ENCODE results near the gene SLC35B2.

The SLC35B2 gene

GRCh38 chr6:44267252-44267651 lies 9.9 kb upstream of the SLC35B2 start (continued):
- no peak for TF ChIP-seq ZNF398 (tag by site-specific recombination; IDR thresholded peaks at IDR 0.05)
- no peak for TF ChIP-seq GLIS1 (tag by site-specific recombination; IDR thresholded peaks at IDR 0.05)

- peaks cover 4% of the 10 kb centered on the region; the same call in 1 of the 2 replicates for H3K4me1 ChIP-seq (ENCODE audit: control insufficient read depth, insufficient read depth, low read length)
- ChIA-PET POLR2A (no interaction called here), CTCF (interaction anchor here (0.6 to 7.2 kb wide), 23 partner anchors 10 to 1849 kb away, joined by 3 to 208 read pairs (median 4); partner anchors contain the start of genes AARS2, SLC35B2 and SPATS1)
- no peaks in the 10 kb centered on the region for H3K9me3 ChIP-seq (ENCODE audit: control insufficient read depth, insufficient read depth, low read depth, low read length)
- TF ChIP-seq OVOL3 (tag by site-specific recombination; IDR thresholded peaks at IDR 0.05) (no peak), ZSCAN5A (tag by site-specific recombination; IDR thresholded peaks at IDR 0.05) (no peak), ZFP69B (tag by site-specific recombination; IDR thresholded peaks at IDR 0.05) (no peak), KLF9 (tag by site-specific recombination; IDR thresholded peaks at IDR 0.05; ENCODE audit: low read depth) (no peak)
- H3K36me3 ChIP-seq (ENCODE audit: control insufficient read depth in 2 of 2, insufficient read depth in 1 of 2, low read length in 2 of 2), result peaks cover 0 to 10% of the 10 kb centered on the region in 2 experiments; a peak in 1 of 3 replicates
- no peak overlapping the region for H3K27ac ChIP-seq (ENCODE audit: extremely low read depth, low read depth, low read length)
- H3K4me3 ChIP-seq (ENCODE audit: low read depth, low read length), result no peak overlapping the region
Observed at GRCh38 chr6:44266347-44266746, 9.0 kb upstream of the SLC35B2 start.

- Histone ChIP-seq H3K27ac (ENCODE audit: extremely low read depth, low read depth, low read length) (no peak overlapping the region), H3K9me3 (ENCODE audit: control insufficient read depth, insufficient read depth, low read depth, low read length) (no peaks in the 10 kb centered on the region), H3K4me3 (ENCODE audit: low read depth, low read length) (no peak overlapping the region), H3K36me3 (ENCODE audit: control insufficient read depth in 2 of 2, insufficient read depth in 1 of 2, low read length in 2 of 2) (peaks cover 0 to 10% of the 10 kb centered on the region in 2 experiments; a peak in 1 of 3 replicates), H3K4me1 (ENCODE audit: control insufficient read depth, insufficient read depth, low read length) (peaks cover 4% of the 10 kb centered on the region; the same call in 1 of the 2 replicates)
- CTCF ChIA-PET, result interaction anchor here (0.6 to 7.2 kb wide), 9 partner anchors 9 to 1850 kb away, joined by 3 to 208 read pairs (median 56); partner anchors contain the start of genes AARS2, SLC35B2 and SPATS1
- TF ChIP-seq ZBTB21 (tag by site-specific recombination; IDR thresholded peaks at IDR 0.05), result 0 out of 2 replicates have a peak, but pooled peaks have one; percentile 25
- 0 out of 2 replicates have a peak, but pooled peaks have one; percentile 56 for TF ChIP-seq ZSCAN23 (tag by site-specific recombination; IDR thresholded peaks at IDR 0.05)
- TF ChIP-seq ZBTB20 (tag by site-specific recombination; IDR thresholded peaks at IDR 0.05), result peak; percentile 98
- peak; percentile 94 for TF ChIP-seq ZNF121 (tag by site-specific recombination; IDR thresholded peaks at IDR 0.05)
- TF ChIP-seq ZNF366 (tag by site-specific recombination; conservative IDR thresholded peaks at IDR 0.05), result peak; percentile 96
- TF ChIP-seq ZNF24 (tag by site-specific recombination; IDR thresholded peaks at IDR 0.05), result peak; percentile 100
- TF ChIP-seq ZNF488 (tag by site-specific recombination; IDR thresholded peaks at IDR 0.05), result no peak
- no peak for TF ChIP-seq REST (tag by site-specific recombination; IDR thresholded peaks at IDR 0.05)
- TF ChIP-seq YY2 (tag by site-specific recombination; IDR thresholded peaks at IDR 0.05), result no peak
- peak; percentile 46; the same call in 1 of the 2 replicates for TF ChIP-seq ZFHX2 (tag by site-specific recombination; conservative IDR thresholded peaks at IDR 0.05)
- 0 out of 2 replicates have a peak, but pooled peaks have one; percentile 6 for TF ChIP-seq ZNF335 (tag by site-specific recombination; conservative IDR thresholded peaks at IDR 0.05)
- TF ChIP-seq KLF17 (tag by site-specific recombination; IDR thresholded peaks at IDR 0.05), result 0 out of 2 replicates have a peak, but pooled peaks have one; percentile 5
- no peak; the same call in 1 of the 2 replicates for TF ChIP-seq ZNF580 (tag by site-specific recombination; IDR thresholded peaks at IDR 0.05)
- TF ChIP-seq SP7 (tag by site-specific recombination; IDR thresholded peaks at IDR 0.05), result no peak
- no peak for TF ChIP-seq BCL11B (tag by site-specific recombination; IDR thresholded peaks at IDR 0.05; ENCODE audit: low read depth)
- TF ChIP-seq EGR2 (tag by site-specific recombination; IDR thresholded peaks at IDR 0.05; ENCODE audit: low read depth), result peak; percentile 42; the same call in 1 of the 2 replicates
- POLR2A ChIA-PET, result interaction anchor here (2.2 kb wide), 1 partner anchor 19 kb away, joined by 15 read pairs; the partner anchor contains the start of gene HSP90AB1
Observed at GRCh38 chr6:44265722-44266233, 8.4 kb upstream of the SLC35B2 start.

All from HEK293 (cell line).